HCT116 (cell line): ENCODE measurements around the gene GNAT1. TPM values are rescaled to one million over a fixed set of nuclear protein-coding genes. Genes with fewer than 3 reads are reported as not detected.

Source experiments
- ATAC-seq: fragments of 200-7000 bp; cut with Tn5 transposase; 2 replicates; pipeline ENCODE4 v1.9.1; 2020; ENCODE audit warnings: mild to moderate bottlenecking, moderate library complexity
- BruUV-seq: library from RNA; stranded (reverse); fragments of 400-500 nt; replicated peaks from 2 replicates; lab custom pipeline; 2021; lab: Mats Ljungman, UMichigan
- CTCF ChIA-PET: fragments of 300-600 bp; sonication (Branson Sonifier 250); formaldehyde crosslinking; loops from one replicate; lab custom pipeline; 2021; ENCODE audit warnings: antibody characterized with exemption; lab: Charles Lee
- POLR2A ChIA-PET: fragments of 300-600, 350-600 bp; sonication (Branson Sonifier 250); formaldehyde crosslinking; loops from one replicate; lab custom pipeline; 2021; ENCODE audit warnings: antibody characterized with exemption; lab: Charles Lee
- RAD21 ChIA-PET, 2 experiments: fragments of 300-600 bp; sonication (Branson Sonifier 250); formaldehyde crosslinking; loops; one replicate each; lab custom pipeline; 2023; ENCODE audit warnings: low total read pairs in 2 of 2; ENCODE audit not compliant: uncharacterized antibody in 2 of 2, unreplicated experiment in 2 of 2, low non-redundant PET in 1 of 2; lab: Charles Lee
- DNase-seq: peaks from one replicate; pipeline ENCODE4 v3.0.0-alpha.2; 2010; ENCODE audit warnings: low read depth, low spot score
- H2AFZ ChIP-seq: fragments of 200-600 bp; shearing (Covaris generic), sonication (generic); 2 replicates; pipeline ENCODE4 v1.6.1; 2017; ENCODE audit warnings: low read depth, mixed run types, mixed read lengths, antibody characterized with exemption, low read length; ENCODE audit not compliant: poor library complexity, severe bottlenecking
- H3K27ac ChIP-seq: 2 replicates; pipeline ENCODE4 v1.5.1; 2012; ENCODE audit warnings: low read depth, low read length
- H3K27me3 ChIP-seq: fragments of 200-600 bp; sonication (generic); 2 replicates; pipeline ENCODE4 v1.6.1; 2016; ENCODE audit warnings: mixed run types, low read length, mixed read lengths; ENCODE audit not compliant: insufficient read depth
- H3K36me3 ChIP-seq, 2 experiments: fragments of 200-500 bp in 1 of 2; fragments of 200-600 bp in 1 of 2; sonication (Bioruptor generic) in 1 of 2; sonication (generic) in 1 of 2; 2 replicates each; pipeline versions ENCODE4 v1.5.1 to v1.6.1; 2014 to 2016; ENCODE audit warnings: low read length in 2 of 2, inconsistent platforms in 1 of 2, mixed read lengths in 1 of 2, mixed run types in 1 of 2; ENCODE audit not compliant: insufficient read depth in 2 of 2, control insufficient read depth in 1 of 2
- H3K4me1 ChIP-seq, 2 experiments: fragments of 200-600 bp in 1 of 2; sonication (generic) in 1 of 2; 2 replicates each; pipeline versions ENCODE4 v1.5.1 to v1.6.1; 2012 to 2017; ENCODE audit warnings: low read length in 2 of 2, inconsistent platforms in 1 of 2, mild to moderate bottlenecking in 1 of 2, mixed read lengths in 1 of 2, mixed run types in 1 of 2, moderate library complexity in 1 of 2; ENCODE audit not compliant: insufficient read depth in 2 of 2, control insufficient read depth in 1 of 2
- H3K4me2 ChIP-seq: fragments of 200-600 bp; sonication (generic); 2 replicates; pipeline ENCODE4 v1.6.1; 2017; ENCODE audit warnings: mixed run types, low read length, mixed read lengths
- H3K4me3 ChIP-seq, 2 experiments: fragments of 200-600 bp in 1 of 2; sonication (generic) in 1 of 2; replicated peaks in 1 of 2; 2 replicates each; pipeline ENCODE4 v1.5.1; 2011 to 2016; ENCODE audit warnings: low read length in 2 of 2, control low read depth in 1 of 2, low read depth in 1 of 2, mild to moderate bottlenecking in 1 of 2, mixed read lengths in 1 of 2, mixed run types in 1 of 2
- H3K79me2 ChIP-seq: fragments of 200-600 bp; sonication (generic); 2 replicates; pipeline ENCODE4 v1.6.1; 2017; ENCODE audit warnings: mild to moderate bottlenecking, mixed run types, low read length, moderate library complexity, mixed read lengths; ENCODE audit not compliant: insufficient read depth
- H3K9ac ChIP-seq: fragments of 200-600 bp; sonication (generic); 2 replicates; pipeline ENCODE4 v1.6.1; 2016; ENCODE audit warnings: low read length, mixed read lengths
- H3K9me2 ChIP-seq: fragments of 200-600 bp; sonication (generic), shearing (Covaris generic); 2 replicates; pipeline ENCODE4 v1.6.1; 2017; ENCODE audit warnings: mixed run types, mild to moderate bottlenecking, moderate library complexity; ENCODE audit not compliant: insufficient read depth
- H3K9me3 ChIP-seq, 2 experiments: fragments of 200-500 bp in 1 of 2; fragments of 200-600 bp in 1 of 2; sonication (Bioruptor generic) in 1 of 2; sonication (generic) in 1 of 2; 2 replicates each; pipeline ENCODE4 v1.6.1; 2014 to 2017; ENCODE audit warnings: low read length in 2 of 2, mixed read lengths in 2 of 2, inconsistent platforms in 1 of 2, low read depth in 1 of 2, mild to moderate bottlenecking in 1 of 2, mixed run types in 1 of 2, moderate library complexity in 1 of 2; ENCODE audit not compliant: control insufficient read depth in 1 of 2, insufficient read depth in 1 of 2
- H4K20me1 ChIP-seq: fragments of 200-600 bp; sonication (generic), shearing (Covaris generic); 2 replicates; pipeline ENCODE4 v1.6.1; 2017; ENCODE audit warnings: mixed run types, mild to moderate bottlenecking, moderate library complexity; ENCODE audit not compliant: insufficient read depth
- CEBPB ChIP-seq: IDR thresholded peaks from 2 replicates; pipeline ENCODE4 v1.6.1; 2012; ENCODE audit warnings: low read depth
- EGR1 ChIP-seq: IDR thresholded peaks from 2 replicates; pipeline ENCODE4 v1.6.1; 2012; ENCODE audit warnings: low read depth
- EZH2 ChIP-seq: fragments of 200-600 bp; sonication (generic); IDR thresholded peaks from 2 replicates; pipeline ENCODE4 v1.6.1; 2017; ENCODE audit warnings: antibody characterized with exemption, mixed run types
- EZH2phosphoT487 ChIP-seq: fragments of 200-600 bp; IDR thresholded peaks from 2 replicates; pipeline ENCODE4 v1.6.1; 2018; ENCODE audit warnings: antibody characterized with exemption, borderline replicate concordance
- POLR2A ChIP-seq: IDR thresholded peaks from 2 replicates; pipeline ENCODE4 v1.7.0; 2011; ENCODE audit warnings: borderline replicate concordance; ENCODE audit not compliant: insufficient read depth, insufficient read length; ENCODE audit errors: extremely low read depth
- RAD21 ChIP-seq: IDR thresholded peaks from 2 replicates; pipeline ENCODE4 v1.6.1; 2012; ENCODE audit warnings: low read depth, mild to moderate bottlenecking
- SIN3A ChIP-seq: IDR thresholded peaks from 2 replicates; pipeline ENCODE4 v1.6.1; 2012; ENCODE audit warnings: low read depth
- SP1 ChIP-seq: IDR thresholded peaks from 2 replicates; pipeline ENCODE4 v1.6.1; 2012; ENCODE audit warnings: low read depth
- TCF7L2 ChIP-seq: IDR thresholded peaks from 2 replicates; pipeline ENCODE4 v1.7.0; 2011; ENCODE audit warnings: borderline replicate concordance, inconsistent platforms; ENCODE audit not compliant: insufficient read depth, insufficient read length; ENCODE audit errors: extremely low read depth
- intact Hi-C: fragments of 100-400 bp; cut with micrococcal nuclease; formaldehyde crosslinking; loops from 2 replicates; pipeline ENCODE4 v1.10.0; 2022
- total RNA-seq: library from RNA; stranded (reverse); gene quantifications from one replicate; pipeline ENCODE4 v1.2.1, GENCODE V29; 2021; ENCODE audit not compliant: unreplicated experiment
- TF ChIP-seq, protein P1 (sequence below), 3 experiments: fragments of 200-600 bp in 1 of 3; sonication (generic) in 1 of 3; IDR thresholded peaks in 2 of 3; conservative IDR thresholded peaks in 1 of 3; 2 replicates each; pipeline ENCODE4 v1.5.1; 2012 to 2017; ENCODE audit warnings: low read depth in 2 of 3, low read length in 2 of 3, antibody characterized with exemption in 1 of 3, borderline replicate concordance in 1 of 3, control low read depth in 1 of 3, mild to moderate bottlenecking in 1 of 3, mixed read lengths in 1 of 3, mixed run types in 1 of 3, moderate library complexity in 1 of 3; ENCODE audit not compliant: insufficient read depth in 1 of 3
- TF ChIP-seq, protein P2 (sequence below): IDR thresholded peaks from 2 replicates; pipeline ENCODE4 v1.6.1; 2012
- TF ChIP-seq, protein P3 (sequence below): IDR thresholded peaks from 2 replicates; pipeline ENCODE4 v1.6.1; 2011; ENCODE audit warnings: mild to moderate bottlenecking, low read length, moderate library complexity; ENCODE audit not compliant: insufficient replicate concordance; ENCODE audit errors: extremely low read depth

The GNAT1 gene
- total RNA-seq, 1 experiment from 2014 or later, result not detected

DNA sequence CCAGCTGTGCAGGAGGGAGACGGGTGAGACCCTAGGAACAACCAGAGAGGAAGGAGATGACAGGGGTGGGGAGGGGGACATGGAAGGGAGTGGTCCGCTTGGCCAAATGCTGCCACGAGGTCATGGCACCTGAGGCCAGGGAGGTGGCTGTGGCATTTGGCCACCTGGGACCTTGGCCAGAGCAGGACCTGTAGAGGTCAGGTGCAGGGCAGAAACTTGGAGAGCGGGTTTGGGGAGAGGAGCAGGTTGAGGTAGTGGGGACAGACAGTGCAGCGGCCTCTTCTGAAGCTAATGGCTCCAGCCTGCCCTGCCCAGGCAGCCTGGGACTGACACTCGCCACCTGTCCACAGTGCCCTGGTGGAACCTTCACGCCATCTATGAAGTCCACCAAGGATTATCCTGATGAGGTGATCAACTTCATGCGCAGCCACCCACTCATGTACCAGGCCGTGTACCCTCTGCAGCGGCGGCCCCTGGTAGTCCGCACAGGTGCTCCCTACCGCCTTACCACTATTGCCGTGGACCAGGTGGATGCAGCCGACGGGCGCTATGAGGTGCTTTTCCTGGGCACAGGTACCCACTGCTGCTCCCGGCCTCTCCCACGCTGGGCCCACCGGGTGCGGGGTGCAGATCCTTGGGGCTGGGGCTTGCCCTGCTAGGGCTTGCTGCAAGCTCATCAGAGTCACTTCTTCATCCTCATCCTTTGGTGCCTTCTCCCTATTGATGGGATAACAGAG, 7.0 kb upstream of the GNAT1 start:
- TF ChIP-seq SP1 (no peak), RAD21 (no peak), CEBPB (no peak), TCF7L2 (no peak)
- TF ChIP-seq, protein P1, sequence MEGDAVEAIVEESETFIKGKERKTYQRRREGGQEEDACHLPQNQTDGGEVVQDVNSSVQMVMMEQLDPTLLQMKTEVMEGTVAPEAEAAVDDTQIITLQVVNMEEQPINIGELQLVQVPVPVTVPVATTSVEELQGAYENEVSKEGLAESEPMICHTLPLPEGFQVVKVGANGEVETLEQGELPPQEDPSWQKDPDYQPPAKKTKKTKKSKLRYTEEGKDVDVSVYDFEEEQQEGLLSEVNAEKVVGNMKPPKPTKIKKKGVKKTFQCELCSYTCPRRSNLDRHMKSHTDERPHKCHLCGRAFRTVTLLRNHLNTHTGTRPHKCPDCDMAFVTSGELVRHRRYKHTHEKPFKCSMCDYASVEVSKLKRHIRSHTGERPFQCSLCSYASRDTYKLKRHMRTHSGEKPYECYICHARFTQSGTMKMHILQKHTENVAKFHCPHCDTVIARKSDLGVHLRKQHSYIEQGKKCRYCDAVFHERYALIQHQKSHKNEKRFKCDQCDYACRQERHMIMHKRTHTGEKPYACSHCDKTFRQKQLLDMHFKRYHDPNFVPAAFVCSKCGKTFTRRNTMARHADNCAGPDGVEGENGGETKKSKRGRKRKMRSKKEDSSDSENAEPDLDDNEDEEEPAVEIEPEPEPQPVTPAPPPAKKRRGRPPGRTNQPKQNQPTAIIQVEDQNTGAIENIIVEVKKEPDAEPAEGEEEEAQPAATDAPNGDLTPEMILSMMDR (IDR thresholded peaks at IDR 0.05 in 2 of 3, conservative IDR thresholded peaks at IDR 0.05 in 1 of 3; ENCODE audit: borderline replicate concordance in 1 of 3, insufficient read depth in 1 of 3, low read depth in 2 of 3, low read length in 2 of 3), result no peak
- DNase-seq (no peak), ATAC-seq (no peak)
- CTCF ChIA-PET, result no interaction called here
- intact Hi-C loops, result no loop called here
- POLR2A ChIA-PET, result no interaction called here
- no peaks in the 10 kb centered on the region for H4K20me1 ChIP-seq
- H3K27ac ChIP-seq, result no peak overlapping the region
- no peaks in the 10 kb centered on the region for H3K9me3 ChIP-seq
- no peak overlapping the region for H2AFZ ChIP-seq
- no peaks in the 10 kb centered on the region for H3K79me2 ChIP-seq
- RAD21 ChIA-PET, result no interaction called here
- no TSS peak for BruUV-seq
- H3K27me3 ChIP-seq, result no peaks in the 10 kb centered on the region
- no peaks in the 10 kb centered on the region for H3K9me2 ChIP-seq
- no peak overlapping the region for H3K9ac ChIP-seq
- no peaks in the 10 kb centered on the region; a peak in 1 of 4 replicates for H3K36me3 ChIP-seq
- H3K4me3 ChIP-seq, result no peak overlapping the region
- H3K4me2 ChIP-seq, result no peak overlapping the region
- H3K4me1 ChIP-seq, result peaks cover 2 to 7% of the 10 kb centered on the region in 2 experiments; a peak in 3 of 4 replicates

DNA sequence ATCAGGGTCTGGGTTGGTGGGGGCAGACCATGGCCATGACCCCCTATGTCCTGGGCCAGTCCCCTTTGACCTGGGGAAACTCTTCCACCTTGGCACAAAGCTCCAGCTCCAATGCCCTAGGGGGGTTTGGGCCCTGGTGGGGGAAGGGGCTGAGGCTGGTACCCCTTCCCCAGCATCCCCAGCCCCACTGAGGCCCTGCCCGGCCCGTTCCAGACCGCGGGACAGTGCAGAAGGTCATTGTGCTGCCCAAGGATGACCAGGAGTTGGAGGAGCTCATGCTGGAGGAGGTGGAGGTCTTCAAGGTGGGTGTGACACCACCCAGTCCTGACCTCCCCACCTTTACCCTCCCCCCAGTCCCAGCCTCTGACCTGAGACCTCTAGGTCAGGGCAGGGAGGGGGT, 6.2 kb upstream of the GNAT1 start:
- intact Hi-C loops, result no loop called here
- Histone ChIP-seq H3K4me3 (no peak overlapping the region), H3K9ac (no peak overlapping the region), H3K36me3 (no peaks in the 10 kb centered on the region; a peak in 1 of 4 replicates), H3K27ac (no peak overlapping the region), H3K4me1 (peaks cover 0 to 7% of the 10 kb centered on the region in 2 experiments; a peak in 2 of 4 replicates), H3K79me2 (no peaks in the 10 kb centered on the region), H3K4me2 (no peak overlapping the region), H2AFZ (no peak overlapping the region), H3K9me3 (no peaks in the 10 kb centered on the region), H3K9me2 (no peaks in the 10 kb centered on the region), H3K27me3 (no peaks in the 10 kb centered on the region), H4K20me1 (no peaks in the 10 kb centered on the region)
- POLR2A ChIA-PET, result no interaction called here
- DNase-seq, result no peak
- CTCF ChIA-PET, result no interaction called here
- RAD21 ChIA-PET, result no interaction called here
- no peak for ATAC-seq
- no TSS peak for BruUV-seq
- TF ChIP-seq SP1 (no peak), EZH2 (no peak), TCF7L2 (no peak), EZH2phosphoT487 (no peak), SIN3A (no peak), CEBPB (no peak), EGR1 (no peak), POLR2A (no peak)
- TF ChIP-seq, protein P2, sequence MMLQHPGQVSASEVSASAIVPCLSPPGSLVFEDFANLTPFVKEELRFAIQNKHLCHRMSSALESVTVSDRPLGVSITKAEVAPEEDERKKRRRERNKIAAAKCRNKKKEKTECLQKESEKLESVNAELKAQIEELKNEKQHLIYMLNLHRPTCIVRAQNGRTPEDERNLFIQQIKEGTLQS, result no peak
- TF ChIP-seq, protein P1 (IDR thresholded peaks at IDR 0.05 in 2 of 3, conservative IDR thresholded peaks at IDR 0.05 in 1 of 3; ENCODE audit: borderline replicate concordance in 1 of 3, insufficient read depth in 1 of 3, low read depth in 2 of 3, low read length in 2 of 3), result no peak
- TF ChIP-seq, protein P3, sequence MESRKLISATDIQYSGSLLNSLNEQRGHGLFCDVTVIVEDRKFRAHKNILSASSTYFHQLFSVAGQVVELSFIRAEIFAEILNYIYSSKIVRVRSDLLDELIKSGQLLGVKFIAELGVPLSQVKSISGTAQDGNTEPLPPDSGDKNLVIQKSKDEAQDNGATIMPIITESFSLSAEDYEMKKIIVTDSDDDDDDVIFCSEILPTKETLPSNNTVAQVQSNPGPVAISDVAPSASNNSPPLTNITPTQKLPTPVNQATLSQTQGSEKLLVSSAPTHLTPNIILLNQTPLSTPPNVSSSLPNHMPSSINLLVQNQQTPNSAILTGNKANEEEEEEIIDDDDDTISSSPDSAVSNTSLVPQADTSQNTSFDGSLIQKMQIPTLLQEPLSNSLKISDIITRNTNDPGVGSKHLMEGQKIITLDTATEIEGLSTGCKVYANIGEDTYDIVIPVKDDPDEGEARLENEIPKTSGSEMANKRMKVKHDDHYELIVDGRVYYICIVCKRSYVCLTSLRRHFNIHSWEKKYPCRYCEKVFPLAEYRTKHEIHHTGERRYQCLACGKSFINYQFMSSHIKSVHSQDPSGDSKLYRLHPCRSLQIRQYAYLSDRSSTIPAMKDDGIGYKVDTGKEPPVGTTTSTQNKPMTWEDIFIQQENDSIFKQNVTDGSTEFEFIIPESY, result no peak
